Measurements from ENCODE around the gene RCCD1.

GRCh38 chr15:90998737-90999136 lies 44.1 kb downstream of the RCCD1 start:
- TF ChIP-seq CTCF (IDR thresholded peaks at IDR 0.05 in 4 of 5, conservative IDR thresholded peaks at IDR 0.05 in 1 of 5) (no peak), POLR2A (IDR thresholded peaks at IDR 0.05) (no peak)
